Activated T-helper 1 cell treated with anti-CD3 and anti-CD28 coated beads, Interleukin-2, amount 50 U/mL, for 16 hours (primary cell): ENCODE data around the gene SERHL2.
"Not testable (repeated sequence)": the region's sequence is repeated elsewhere in the genome, so short reads cannot be mapped to it uniquely, and the experiment has no call there.

Source experiments
- DNase-seq, 2 donors: peaks; one replicate each; pipeline ENCODE4 v3.0.0-alpha.2; 2020; ENCODE audit warnings: low read depth in 1 of 2, low spot score in 1 of 2

Gene SERHL2

GRCh38 chr22:42553475-42554361 lies at the start of gene SERHL2:
Gene SERHL2 (plus strand): TSS chr22:42553956. CDS start chr22:42554021, 65 bp downstream.
- DNase-seq = peak; percentile 68 to 81

- not testable (repeated sequence) for DNase-seq
Measured at GRCh38 chr22:42508327-42508974, 45.3 kb upstream of the SERHL2 start.

GRCh38 chr22:42508975-42509364 lies 44.8 kb upstream of the SERHL2 start:
- not testable (repeated sequence) for DNase-seq

- no peak for DNase-seq
Measured at GRCh38 chr22:42509548-42509947, 44.2 kb upstream of the SERHL2 start.

GRCh38 chr22:42511401-42511891 lies 42.3 kb upstream of the SERHL2 start:
- no peak for DNase-seq

GRCh38 chr22:42512273-42512990 lies 41.3 kb upstream of the SERHL2 start:
- not testable (repeated sequence) for DNase-seq

GRCh38 chr22:42514331-42514730 lies 39.4 kb upstream of the SERHL2 start:
- not testable (repeated sequence) for DNase-seq

- DNase-seq = not testable (repeated sequence)
Measured at GRCh38 chr22:42515304-42515703, 38.5 kb upstream of the SERHL2 start.

- DNase-seq = no peak
Measured at GRCh38 chr22:42515896-42516295, 37.9 kb upstream of the SERHL2 start.

GRCh38 chr22:42517103-42517502 lies 36.7 kb upstream of the SERHL2 start:
- not testable (repeated sequence) for DNase-seq

GRCh38 chr22:42518638-42519524 lies 34.9 kb upstream of the SERHL2 start:
- not testable (repeated sequence) for DNase-seq

- DNase-seq = peak; percentile 80 to 82
Measured at GRCh38 chr22:42519525-42520401, 34.0 kb upstream of the SERHL2 start, which contains the start of gene RRP7A. Gene RRP7A (minus strand): TSS chr22:42519796. CDS start chr22:42519786, 10 bp downstream.

GRCh38 chr22:42521228-42521546 lies 32.6 kb upstream of the SERHL2 start:
- DNase-seq = no peak

GRCh38 chr22:42522546-42522945 lies 31.2 kb upstream of the SERHL2 start:
- no peak for DNase-seq

- no peak for DNase-seq
Measured at GRCh38 chr22:42528591-42529307, 25.0 kb upstream of the SERHL2 start.

GRCh38 chr22:42529435-42529834 lies 24.3 kb upstream of the SERHL2 start:
- not testable (repeated sequence) for DNase-seq

- DNase-seq = not testable (repeated sequence)
Measured at GRCh38 chr22:42531401-42532084, 22.2 kb upstream of the SERHL2 start.

- DNase-seq = no peak
Measured at GRCh38 chr22:42533638-42533977, 20.1 kb upstream of the SERHL2 start.
